ENCODE data around the gene MKNK2. TPM values are rescaled to one million over a fixed set of nuclear protein-coding genes. Genes with fewer than 3 reads are reported as not detected.
"Not testable (repeated sequence)": the region's sequence is repeated elsewhere in the genome, so short reads cannot be mapped to it uniquely, and the experiment has no call there.

Gene MKNK2
- total RNA-seq, 4 donors from 2014 or later = 34.6 to 155 (median 81.7) TPM

DNA sequence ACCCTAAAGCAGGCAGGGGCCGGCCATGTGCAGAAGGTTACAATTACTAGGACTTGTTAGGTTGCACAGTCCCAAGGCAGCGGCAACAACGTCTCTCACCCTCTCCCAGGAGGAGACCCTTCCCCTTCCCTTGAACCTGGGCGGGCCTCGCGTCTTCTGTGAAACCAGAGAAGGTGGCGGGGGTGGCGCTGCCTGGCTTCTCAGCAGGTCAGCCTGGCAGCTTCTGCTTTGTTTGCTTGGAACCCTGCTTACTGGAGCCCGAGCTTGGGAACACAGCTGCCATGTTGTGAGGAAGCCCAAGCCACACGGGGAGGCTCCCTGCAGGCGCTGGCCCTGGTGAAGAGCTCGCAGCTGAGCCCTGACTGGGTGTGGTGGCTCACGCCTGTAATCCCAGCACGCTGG lies 15.5 kb downstream of the MKNK2 start:
- H3K4me3 ChIP-seq = no peak overlapping the region
- no peak for TF ChIP-seq POLR2A (IDR thresholded peaks at IDR 0.05)
- TF ChIP-seq, protein P1, sequence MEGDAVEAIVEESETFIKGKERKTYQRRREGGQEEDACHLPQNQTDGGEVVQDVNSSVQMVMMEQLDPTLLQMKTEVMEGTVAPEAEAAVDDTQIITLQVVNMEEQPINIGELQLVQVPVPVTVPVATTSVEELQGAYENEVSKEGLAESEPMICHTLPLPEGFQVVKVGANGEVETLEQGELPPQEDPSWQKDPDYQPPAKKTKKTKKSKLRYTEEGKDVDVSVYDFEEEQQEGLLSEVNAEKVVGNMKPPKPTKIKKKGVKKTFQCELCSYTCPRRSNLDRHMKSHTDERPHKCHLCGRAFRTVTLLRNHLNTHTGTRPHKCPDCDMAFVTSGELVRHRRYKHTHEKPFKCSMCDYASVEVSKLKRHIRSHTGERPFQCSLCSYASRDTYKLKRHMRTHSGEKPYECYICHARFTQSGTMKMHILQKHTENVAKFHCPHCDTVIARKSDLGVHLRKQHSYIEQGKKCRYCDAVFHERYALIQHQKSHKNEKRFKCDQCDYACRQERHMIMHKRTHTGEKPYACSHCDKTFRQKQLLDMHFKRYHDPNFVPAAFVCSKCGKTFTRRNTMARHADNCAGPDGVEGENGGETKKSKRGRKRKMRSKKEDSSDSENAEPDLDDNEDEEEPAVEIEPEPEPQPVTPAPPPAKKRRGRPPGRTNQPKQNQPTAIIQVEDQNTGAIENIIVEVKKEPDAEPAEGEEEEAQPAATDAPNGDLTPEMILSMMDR (IDR thresholded peaks at IDR 0.05) = no peak
- no peak overlapping the region for H3K27ac ChIP-seq
- H3K9me3 ChIP-seq = no peaks in the 10 kb centered on the region
- DNase-seq = no peak
- H3K4me1 ChIP-seq = no peaks in the 10 kb centered on the region
- intact Hi-C loops (cut with DNase I; ENCODE audit: low total_unique reads) = no loop called here
- H3K36me3 ChIP-seq = no peaks in the 10 kb centered on the region
- H3K27me3 ChIP-seq = no peaks in the 10 kb centered on the region

DNA sequence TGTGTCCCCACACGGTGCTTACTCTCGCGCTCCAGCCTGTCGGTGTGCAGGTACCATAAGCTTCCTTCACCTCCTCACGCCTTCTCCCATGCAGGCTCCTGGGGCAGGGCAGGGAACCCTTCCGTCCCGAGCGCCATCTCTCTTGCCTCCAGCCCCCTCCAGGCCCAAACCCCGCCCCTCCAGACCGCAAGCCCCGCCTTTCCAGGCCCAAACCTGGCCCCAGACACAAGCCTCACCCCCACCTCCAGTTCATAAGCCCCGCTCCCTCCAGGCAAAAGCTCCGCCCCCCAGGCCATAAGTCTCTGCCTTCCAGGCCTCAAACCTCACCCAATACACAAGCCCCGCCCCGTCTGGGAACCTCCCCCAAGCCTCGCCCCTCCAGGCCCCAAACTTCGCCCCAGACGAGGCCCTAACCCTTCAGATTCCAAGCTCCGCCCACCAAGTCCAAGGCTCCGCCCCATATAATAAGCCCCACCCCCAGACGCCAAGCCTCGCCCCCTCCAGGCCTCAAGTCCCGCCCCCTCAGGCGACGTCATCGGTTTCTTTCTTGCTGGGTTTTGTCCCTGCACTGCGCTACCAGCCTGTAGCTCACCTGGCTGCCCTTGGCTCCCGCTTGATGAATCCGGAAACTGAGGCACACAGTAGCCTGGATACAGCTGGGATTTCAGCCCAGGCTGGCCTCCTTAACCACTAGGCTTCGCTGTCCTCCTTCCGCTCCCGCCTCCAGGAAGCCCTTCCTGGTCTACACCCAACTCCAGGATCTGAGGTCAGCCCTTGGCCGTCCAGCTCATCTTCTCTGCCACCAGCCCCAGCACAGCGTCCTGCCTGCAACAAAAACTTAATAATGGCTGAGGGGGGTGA lies 16.1 kb downstream of the MKNK2 start:
- intact Hi-C loops (cut with DNase I; ENCODE audit: low total_unique reads) = no loop called here
- Histone ChIP-seq H3K36me3 (no peaks in the 10 kb centered on the region), H3K9me3 (no peaks in the 10 kb centered on the region), H3K27ac (no peak overlapping the region), H3K4me1 (no peaks in the 10 kb centered on the region), H3K27me3 (no peaks in the 10 kb centered on the region), H3K4me3 (no peak overlapping the region)
- TF ChIP-seq POLR2A (IDR thresholded peaks at IDR 0.05) = no peak
- TF ChIP-seq, protein P1 (IDR thresholded peaks at IDR 0.05) = no peak
- DNase-seq = no peak

DNA sequence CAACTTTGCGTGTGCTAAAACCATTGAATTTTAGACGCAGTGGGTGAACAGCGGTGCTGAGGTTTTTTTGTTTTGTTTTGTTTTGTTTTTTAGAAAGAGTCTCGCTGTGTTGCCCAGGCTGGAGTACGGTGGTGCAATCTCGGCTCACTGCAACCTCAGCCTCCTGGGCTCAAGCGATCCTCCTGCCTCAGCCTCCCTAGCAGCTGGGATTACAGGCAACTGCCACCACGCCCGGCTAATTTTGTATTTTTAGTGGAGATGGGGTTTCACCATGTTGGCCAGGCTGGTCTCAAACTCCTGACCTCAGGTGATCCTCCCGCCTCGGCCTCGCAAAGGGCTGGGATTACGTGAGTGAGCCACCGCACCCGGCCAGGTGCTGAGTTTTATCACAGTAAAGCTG lies 16.8 kb downstream of the MKNK2 start:
- DNase-seq; H3K27me3 ChIP-seq; H3K4me3 ChIP-seq; H3K27ac ChIP-seq; intact Hi-C loops (cut with DNase I; ENCODE audit: low total_unique reads); H3K9me3 ChIP-seq; H3K36me3 ChIP-seq; H3K4me1 ChIP-seq: not testable (repeated sequence)

DNA sequence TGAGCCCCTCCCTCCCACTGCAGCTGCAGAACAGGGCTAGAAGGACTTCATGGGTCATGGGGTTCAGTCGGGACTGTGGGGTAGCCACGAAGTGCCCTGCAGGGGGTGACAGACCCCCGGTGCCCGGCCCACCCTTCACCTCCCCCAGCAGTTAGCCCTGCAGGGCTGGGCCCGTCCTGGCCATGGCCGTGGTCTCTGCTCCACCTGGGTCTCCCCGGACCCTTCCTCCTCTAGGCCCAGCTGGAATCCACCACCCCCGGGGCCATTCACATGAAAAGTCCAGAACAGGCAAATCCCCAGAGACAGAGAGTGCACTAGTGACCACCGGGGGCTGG lies 17.3 kb downstream of the MKNK2 start:
- DNase-seq = no peak
- no peak for TF ChIP-seq POLR2A (IDR thresholded peaks at IDR 0.05)
- TF ChIP-seq, protein P1 (IDR thresholded peaks at IDR 0.05) = no peak
- intact Hi-C loops (cut with DNase I; ENCODE audit: low total_unique reads) = no loop called here
- H3K9me3 ChIP-seq = no peaks in the 10 kb centered on the region
- H3K27me3 ChIP-seq = no peaks in the 10 kb centered on the region
- H3K36me3 ChIP-seq = no peaks in the 10 kb centered on the region
- no peaks in the 10 kb centered on the region for H3K4me1 ChIP-seq
- H3K4me3 ChIP-seq = no peak overlapping the region
- peak overlapping the region in 1 of 2 donors; percentile 81 for H3K27ac ChIP-seq

DNA sequence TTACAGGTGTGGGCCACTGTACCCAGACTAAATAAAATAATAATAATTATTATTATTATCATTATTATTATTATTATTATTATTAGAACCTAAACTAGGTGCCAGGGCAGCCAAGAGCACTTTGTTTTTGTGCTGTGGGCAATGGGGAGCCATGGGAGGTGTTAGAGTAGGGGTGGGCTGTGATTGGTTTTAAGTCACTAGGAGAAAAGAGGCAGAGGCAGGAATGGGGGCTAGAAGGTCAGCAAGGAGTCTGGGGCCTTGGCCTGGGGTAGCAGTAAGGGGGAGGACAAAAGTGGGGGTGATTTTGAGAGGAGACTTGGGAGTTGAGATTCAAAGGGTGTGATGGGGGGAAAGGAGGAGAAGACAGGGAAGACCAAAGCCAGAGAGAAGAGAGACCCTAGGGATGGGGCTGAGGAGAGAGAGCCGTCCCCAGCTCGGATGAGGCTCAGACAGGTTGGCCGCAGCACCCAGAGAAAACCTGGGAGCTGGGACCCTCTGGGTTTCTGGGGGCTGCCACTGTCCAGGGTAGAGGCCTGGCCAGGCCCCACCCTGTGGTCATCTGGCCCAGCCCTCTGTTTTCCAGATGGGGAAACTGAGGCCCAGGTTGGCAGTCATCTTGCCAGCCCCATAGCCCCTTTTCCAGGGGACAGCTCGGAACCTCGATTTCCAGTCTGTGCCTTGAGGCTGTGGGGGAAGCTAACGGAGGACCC lies 17.8 kb downstream of the MKNK2 start:
- no peak overlapping the region for H3K4me3 ChIP-seq
- H3K4me1 ChIP-seq = no peaks in the 10 kb centered on the region
- intact Hi-C loops (cut with DNase I; ENCODE audit: low total_unique reads) = no loop called here
- no peaks in the 10 kb centered on the region for H3K27me3 ChIP-seq
- DNase-seq = no peak
- no peaks in the 10 kb centered on the region for H3K9me3 ChIP-seq
- H3K27ac ChIP-seq = peak overlapping the region; percentile 81 to 90
- TF ChIP-seq, protein P1 (IDR thresholded peaks at IDR 0.05) = no peak
- TF ChIP-seq POLR2A (IDR thresholded peaks at IDR 0.05) = no peak
- no peaks in the 10 kb centered on the region for H3K36me3 ChIP-seq

Data from uterus (tissue), 4 donors.